ENCODE results near the gene HEXIM1.

Gene HEXIM1

DNA sequence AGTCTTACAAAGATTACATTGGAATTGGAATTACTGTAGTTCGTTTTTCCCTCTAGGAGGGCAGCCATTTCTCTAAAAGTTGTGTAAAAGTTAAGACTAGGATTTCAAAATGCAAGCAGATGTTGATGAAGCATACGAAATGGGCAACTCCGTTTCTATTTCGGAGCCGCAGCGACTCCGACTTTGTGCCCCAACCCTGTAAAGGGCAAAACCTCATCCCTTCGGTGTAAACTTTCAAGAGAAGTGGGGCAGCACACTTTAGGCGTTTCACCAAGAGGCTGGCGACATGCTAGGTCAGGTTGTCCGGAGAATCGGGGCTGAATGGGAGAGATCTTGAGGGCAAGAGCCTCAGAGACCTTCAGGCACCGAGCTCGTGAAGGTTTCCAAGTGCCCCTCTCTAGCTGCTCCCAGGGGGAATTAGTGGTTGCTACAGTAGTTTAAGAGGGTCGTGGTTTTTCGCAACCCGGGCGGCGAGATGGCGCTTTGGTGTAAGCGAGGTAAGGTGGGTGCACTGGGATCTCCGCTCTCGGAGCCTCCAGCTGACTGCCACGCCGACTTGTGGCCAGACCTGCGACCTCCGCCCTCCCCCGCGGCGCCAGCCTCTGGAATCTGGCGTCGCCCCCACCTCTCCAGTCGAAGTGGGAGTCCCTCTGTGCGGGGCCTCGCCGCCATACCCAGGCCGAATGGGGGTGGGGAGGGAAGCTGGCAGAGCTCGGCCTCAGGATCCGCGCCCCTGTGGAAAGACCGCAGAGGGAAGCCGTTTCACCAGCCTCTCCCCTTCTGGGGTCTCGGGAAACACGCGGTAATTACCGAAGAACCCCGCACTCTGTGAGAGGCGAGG lies 12.4 kb downstream of the HEXIM1 start:
- intact Hi-C loops (cut with DNase I; ENCODE audit: low total_unique reads) = no loop called here
- no peaks in the 10 kb centered on the region for H3K36me3 ChIP-seq
- H3K27ac ChIP-seq = peak overlapping the region; percentile 99 to 100
- peaks cover 0 to 53% (median 36%) of the 10 kb centered on the region in 4 donors for H3K4me1 ChIP-seq
- TF ChIP-seq CTCF (IDR thresholded peaks at IDR 0.05) = peak in 1 of 2 experiments; percentile 6
- H3K9me3 ChIP-seq = no peaks in the 10 kb centered on the region
- no peaks in the 10 kb centered on the region for H3K27me3 ChIP-seq
- peak in 1 of 2 donors; percentile 82 for DNase-seq
- peak overlapping the region; percentile 77 to 91 for H3K4me3 ChIP-seq

DNA sequence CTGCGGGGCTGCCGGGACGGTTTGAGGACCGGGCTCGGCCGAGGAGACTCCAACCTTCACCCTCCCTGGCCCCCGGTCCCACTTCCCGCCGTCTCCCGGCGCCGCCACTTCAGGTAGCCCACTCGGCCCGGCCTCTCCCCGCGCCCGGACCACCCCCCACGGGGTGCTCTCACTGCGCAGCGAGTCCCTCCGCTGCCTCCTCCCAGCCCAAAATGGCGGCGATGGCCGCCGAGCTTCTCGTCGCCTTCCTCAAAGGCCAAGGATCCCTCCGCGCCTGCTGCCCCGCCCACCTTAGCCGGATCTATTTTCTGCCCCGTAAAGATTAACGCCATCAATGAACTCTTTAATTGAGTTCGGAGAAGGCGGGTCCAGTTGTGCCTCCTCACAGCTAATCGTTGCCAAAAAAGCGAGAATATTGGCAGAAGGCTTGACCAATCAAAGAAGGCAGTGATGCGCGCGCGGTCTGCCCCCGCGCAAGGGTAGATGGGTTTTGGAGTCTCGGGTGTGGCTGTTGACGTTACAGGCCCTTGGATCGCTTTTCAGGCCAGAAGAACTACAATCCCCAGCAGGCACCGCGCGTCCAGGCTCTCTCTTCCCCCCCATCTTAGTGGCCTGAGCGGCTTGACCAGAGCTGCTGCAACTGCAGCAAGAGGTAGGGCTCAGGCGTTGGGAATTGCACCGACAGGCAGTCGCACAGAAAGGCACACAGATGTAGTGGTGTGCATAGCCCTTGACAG lies 13.2 kb downstream of the HEXIM1 start, which contains the start of gene HEXIM2:
TSS of gene HEXIM2 (plus strand) at position 588 of the 737 bp plus-strand sequence. CDS start 919 bp downstream, outside the sequence.
- peak within 1 kb of the TSS; percentile 77 to 91 for H3K4me3 ChIP-seq
- intact Hi-C loops (cut with DNase I; ENCODE audit: low total_unique reads) = no loop called here
- TF ChIP-seq CTCF (IDR thresholded peaks at IDR 0.05) = peak in 1 of 2 experiments; percentile 2
- DNase-seq = peak; percentile 98 to 99
- no peaks in the 10 kb centered on the region for H3K9me3 ChIP-seq
- peaks cover 0 to 45% (median 35%) of the 10 kb centered on the region in 4 donors for H3K4me1 ChIP-seq
- peak within 1 kb of the TSS; percentile 99 to 100 for H3K27ac ChIP-seq
- H3K27me3 ChIP-seq = no peaks in the 10 kb centered on the region
- no peaks in the 10 kb centered on the region for H3K36me3 ChIP-seq

DNA sequence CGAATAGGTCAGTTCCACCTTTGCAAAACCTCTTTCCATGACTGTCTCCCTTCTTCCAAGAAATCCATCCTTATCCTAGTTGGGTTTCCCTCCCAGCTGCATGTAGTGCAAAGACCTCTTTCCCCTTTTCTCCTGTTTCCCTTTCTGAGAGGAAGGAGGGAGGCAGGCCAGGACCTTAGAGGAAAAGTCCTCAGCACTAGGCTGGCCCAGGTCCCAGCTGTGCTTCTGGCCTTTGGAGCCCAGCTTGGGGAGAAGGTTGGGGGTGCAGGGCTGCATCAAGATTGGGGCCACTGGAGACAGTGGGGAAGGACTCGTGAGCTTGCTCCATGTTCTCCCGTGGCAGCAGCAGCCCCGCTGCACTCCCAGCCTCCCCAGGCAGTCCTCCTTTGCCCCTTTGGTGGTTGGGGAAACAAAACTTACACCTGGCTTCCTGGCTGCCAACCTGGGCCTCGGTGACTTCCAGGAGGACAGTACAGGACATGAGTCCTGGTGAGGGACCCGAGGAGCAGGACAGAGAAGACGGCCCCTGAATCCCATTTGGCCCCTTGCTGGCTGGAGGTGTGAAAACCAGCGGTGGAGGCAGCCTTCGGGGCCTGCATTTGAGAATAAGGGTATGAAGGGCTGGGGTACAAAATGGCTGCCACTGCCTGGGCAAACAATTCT lies 13.9 kb downstream of the HEXIM1 start:
- DNase-seq = no peak
- Histone ChIP-seq H3K4me1 (peaks cover 0 to 39% (median 32%) of the 10 kb centered on the region in 4 donors), H3K36me3 (no peaks in the 10 kb centered on the region), H3K27ac (peak overlapping the region; percentile 18 to 70), H3K4me3 (peak overlapping the region; percentile 14 to 30), H3K9me3 (no peaks in the 10 kb centered on the region), H3K27me3 (no peaks in the 10 kb centered on the region)
- no peak for TF ChIP-seq CTCF (IDR thresholded peaks at IDR 0.05)
- intact Hi-C loops (cut with DNase I; ENCODE audit: low total_unique reads) = no loop called here

- intact Hi-C loops (cut with DNase I; ENCODE audit: low total_unique reads) = no loop called here
- H3K9me3 ChIP-seq = no peaks in the 10 kb centered on the region
- no peaks in the 10 kb centered on the region for H3K27me3 ChIP-seq
- no peak overlapping the region for H3K27ac ChIP-seq
- no peak for TF ChIP-seq CTCF (IDR thresholded peaks at IDR 0.05)
- no peaks in the 10 kb centered on the region for H3K36me3 ChIP-seq
- H3K4me3 ChIP-seq = no peak overlapping the region
- no peak for DNase-seq
- peaks cover 0 to 12% (median 10%) of the 10 kb centered on the region in 4 donors for H3K4me1 ChIP-seq
These were observed 16.5 kb downstream of the HEXIM1 start for GRCh38 chr17:45164734-45165269.
